NB4 (cell line): Measurements from ENCODE around the gene RABAC1.

Source experiments
- DNase-seq: peaks from one replicate; pipeline ENCODE4 v3.0.0; 2010; ENCODE audit warnings: low read depth
- H3K4me3 ChIP-seq: one replicate; pipeline ENCODE4 v1.5.1; 2011; ENCODE audit warnings: mild to moderate bottlenecking, low read depth, low read length, moderate library complexity
- MYC ChIP-seq: IDR thresholded peaks from 2 replicates; pipeline ENCODE4 v1.6.1; 2011; ENCODE audit warnings: low read depth, low read length
- POLR2A ChIP-seq: IDR thresholded peaks from 2 replicates; pipeline ENCODE4 v1.6.1; 2011; ENCODE audit warnings: mild to moderate bottlenecking; ENCODE audit not compliant: insufficient read length; ENCODE audit errors: extremely low read depth
- TF ChIP-seq, protein P1 (sequence below): IDR thresholded peaks from 2 replicates; pipeline ENCODE4 v1.6.1; 2011; ENCODE audit warnings: low read depth, low read length
- TF ChIP-seq, protein P2 (sequence below): IDR thresholded peaks from one replicate; pipeline ENCODE4 v1.5.1; 2012; ENCODE audit warnings: low read depth, low read length

Gene RABAC1

DNA sequence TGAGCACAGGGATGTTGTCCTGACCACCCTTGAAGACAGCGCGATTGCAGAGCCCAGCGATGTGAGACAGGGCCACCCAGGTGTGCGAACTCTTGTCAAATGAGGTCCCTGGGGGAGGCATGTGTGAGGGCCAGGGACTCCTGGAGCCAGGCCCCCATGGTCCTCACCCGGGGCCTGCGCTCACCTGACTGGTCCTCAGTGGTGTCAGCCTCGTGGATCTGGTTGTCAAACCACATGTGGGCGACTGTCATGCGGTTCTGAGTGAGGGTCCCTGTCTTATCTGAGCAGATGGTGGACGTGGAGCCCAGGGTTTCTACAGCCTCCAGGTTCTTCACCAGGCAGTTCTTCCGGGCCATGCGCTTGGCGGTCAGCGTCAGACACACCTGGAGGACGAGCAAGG lies 22.6 kb upstream of the RABAC1 start:
- no peak for DNase-seq
- TF ChIP-seq, protein P1, sequence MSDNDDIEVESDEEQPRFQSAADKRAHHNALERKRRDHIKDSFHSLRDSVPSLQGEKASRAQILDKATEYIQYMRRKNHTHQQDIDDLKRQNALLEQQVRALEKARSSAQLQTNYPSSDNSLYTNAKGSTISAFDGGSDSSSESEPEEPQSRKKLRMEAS: no peak
- TF ChIP-seq, protein P2, sequence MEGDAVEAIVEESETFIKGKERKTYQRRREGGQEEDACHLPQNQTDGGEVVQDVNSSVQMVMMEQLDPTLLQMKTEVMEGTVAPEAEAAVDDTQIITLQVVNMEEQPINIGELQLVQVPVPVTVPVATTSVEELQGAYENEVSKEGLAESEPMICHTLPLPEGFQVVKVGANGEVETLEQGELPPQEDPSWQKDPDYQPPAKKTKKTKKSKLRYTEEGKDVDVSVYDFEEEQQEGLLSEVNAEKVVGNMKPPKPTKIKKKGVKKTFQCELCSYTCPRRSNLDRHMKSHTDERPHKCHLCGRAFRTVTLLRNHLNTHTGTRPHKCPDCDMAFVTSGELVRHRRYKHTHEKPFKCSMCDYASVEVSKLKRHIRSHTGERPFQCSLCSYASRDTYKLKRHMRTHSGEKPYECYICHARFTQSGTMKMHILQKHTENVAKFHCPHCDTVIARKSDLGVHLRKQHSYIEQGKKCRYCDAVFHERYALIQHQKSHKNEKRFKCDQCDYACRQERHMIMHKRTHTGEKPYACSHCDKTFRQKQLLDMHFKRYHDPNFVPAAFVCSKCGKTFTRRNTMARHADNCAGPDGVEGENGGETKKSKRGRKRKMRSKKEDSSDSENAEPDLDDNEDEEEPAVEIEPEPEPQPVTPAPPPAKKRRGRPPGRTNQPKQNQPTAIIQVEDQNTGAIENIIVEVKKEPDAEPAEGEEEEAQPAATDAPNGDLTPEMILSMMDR: no peak
- TF ChIP-seq MYC: no peak
- TF ChIP-seq POLR2A: no peak
- no peak overlapping the region for H3K4me3 ChIP-seq

DNA sequence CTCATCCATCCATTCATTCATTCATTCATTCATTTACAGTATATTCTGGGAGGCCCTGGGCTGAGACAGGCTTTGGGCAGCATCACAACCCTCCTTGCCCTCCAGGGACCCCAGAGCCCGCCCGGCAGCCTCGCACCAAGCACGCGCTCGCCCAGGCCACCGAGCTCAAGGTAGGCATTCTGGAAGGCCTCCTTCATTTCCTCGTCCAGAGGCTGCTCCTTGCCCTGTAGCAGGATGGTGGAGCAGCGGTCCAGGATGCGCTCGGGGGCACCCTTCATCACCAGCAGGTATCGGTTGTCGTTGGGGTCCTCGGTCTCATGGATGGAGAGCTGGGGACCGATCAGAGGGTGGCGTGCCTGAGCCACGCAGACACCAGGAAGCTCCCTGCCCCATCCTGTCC lies 19.3 kb upstream of the RABAC1 start:
- TF ChIP-seq POLR2A (no peak), MYC (no peak)
- TF ChIP-seq, protein P1: no peak
- TF ChIP-seq, protein P2: no peak
- DNase-seq: no peak
- no peak overlapping the region for H3K4me3 ChIP-seq

DNA sequence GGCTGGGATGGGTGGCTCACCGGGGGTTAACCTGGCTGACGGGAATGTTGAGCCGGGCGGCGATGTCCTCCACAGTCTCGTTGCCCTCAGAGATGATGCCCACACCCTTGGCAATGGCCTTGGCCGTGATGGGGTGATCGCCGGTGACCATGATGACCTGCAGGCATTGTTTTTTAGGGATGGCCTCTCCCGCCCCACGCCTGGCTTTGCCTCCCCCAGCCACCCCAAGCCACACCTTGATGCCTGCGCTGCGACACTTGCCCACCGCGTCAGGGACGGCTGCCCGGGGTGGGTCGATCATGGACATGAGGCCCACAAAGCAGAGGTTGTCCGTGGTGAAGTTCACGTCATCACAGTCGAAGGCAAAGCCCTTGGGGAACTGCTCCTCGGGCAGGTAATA lies 18.8 kb upstream of the RABAC1 start:
- no peak overlapping the region for H3K4me3 ChIP-seq
- TF ChIP-seq, protein P2: no peak
- TF ChIP-seq, protein P1: no peak
- TF ChIP-seq MYC: no peak
- no peak for TF ChIP-seq POLR2A
- no peak for DNase-seq

DNA sequence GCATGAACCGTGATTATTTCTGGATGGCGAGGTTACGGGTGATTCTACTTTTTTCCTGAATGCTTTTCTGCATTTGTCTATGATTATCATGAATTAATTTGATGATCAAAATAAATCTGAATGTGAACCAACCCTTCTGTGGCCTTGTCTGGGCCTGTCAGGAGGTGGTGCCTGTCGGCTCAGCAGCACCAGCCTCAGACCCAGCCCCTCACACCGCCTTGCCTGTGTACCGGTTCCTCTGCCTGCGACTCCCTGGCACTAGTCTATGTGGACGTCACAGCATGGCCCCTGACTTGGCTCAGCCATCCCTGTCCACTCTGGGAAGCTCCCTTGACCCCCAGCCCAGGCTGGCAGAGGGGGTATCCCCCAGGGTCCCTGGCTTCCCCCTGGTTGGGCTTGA lies 15.5 kb upstream of the RABAC1 start:
- no peak for DNase-seq
- TF ChIP-seq, protein P2: no peak
- no peak for TF ChIP-seq MYC
- TF ChIP-seq, protein P1: no peak
- no peak for TF ChIP-seq POLR2A
- H3K4me3 ChIP-seq: no peak overlapping the region

DNA sequence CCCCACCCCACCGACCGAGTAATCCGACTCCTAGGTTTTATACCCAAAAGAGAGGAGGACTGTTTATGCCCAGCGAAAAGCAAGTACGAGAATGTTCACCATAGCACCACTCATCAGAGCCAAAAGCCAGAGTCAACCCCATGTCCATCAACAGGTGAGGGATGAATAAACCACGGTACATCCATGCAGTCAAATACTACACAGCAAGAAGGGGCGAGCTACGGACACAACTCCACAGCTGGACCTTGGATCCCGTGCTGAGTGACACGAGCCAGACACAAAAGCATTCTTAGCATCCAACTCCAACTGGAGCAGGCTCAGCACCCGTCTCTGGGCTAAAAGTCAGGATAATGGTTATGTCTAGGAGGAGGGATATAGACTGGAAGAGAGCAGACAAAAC lies 12.2 kb upstream of the RABAC1 start:
- H3K4me3 ChIP-seq: no peak overlapping the region
- no peak for TF ChIP-seq POLR2A
- TF ChIP-seq, protein P1: no peak
- TF ChIP-seq, protein P2: no peak
- no peak for TF ChIP-seq MYC
- DNase-seq: no peak
